K562 treated with DMSO at 1 percent for 24 hours (cell line): ENCODE measurements around the gene MUC20. TPM values are rescaled to one million over a fixed set of nuclear protein-coding genes. Genes with fewer than 3 reads are reported as not detected.

Source experiments
- total RNA-seq: library from RNA; unstranded; fragments of 300-600 nt; gene quantifications from 2 replicates; pipeline ENCODE4 v1.2.3, GENCODE V29; 2022; ENCODE audit warnings: low read depth; ENCODE audit not compliant: insufficient read depth

The MUC20 gene
- total RNA-seq: 1.3 and 2.5 TPM in 2 replicates

DNA sequence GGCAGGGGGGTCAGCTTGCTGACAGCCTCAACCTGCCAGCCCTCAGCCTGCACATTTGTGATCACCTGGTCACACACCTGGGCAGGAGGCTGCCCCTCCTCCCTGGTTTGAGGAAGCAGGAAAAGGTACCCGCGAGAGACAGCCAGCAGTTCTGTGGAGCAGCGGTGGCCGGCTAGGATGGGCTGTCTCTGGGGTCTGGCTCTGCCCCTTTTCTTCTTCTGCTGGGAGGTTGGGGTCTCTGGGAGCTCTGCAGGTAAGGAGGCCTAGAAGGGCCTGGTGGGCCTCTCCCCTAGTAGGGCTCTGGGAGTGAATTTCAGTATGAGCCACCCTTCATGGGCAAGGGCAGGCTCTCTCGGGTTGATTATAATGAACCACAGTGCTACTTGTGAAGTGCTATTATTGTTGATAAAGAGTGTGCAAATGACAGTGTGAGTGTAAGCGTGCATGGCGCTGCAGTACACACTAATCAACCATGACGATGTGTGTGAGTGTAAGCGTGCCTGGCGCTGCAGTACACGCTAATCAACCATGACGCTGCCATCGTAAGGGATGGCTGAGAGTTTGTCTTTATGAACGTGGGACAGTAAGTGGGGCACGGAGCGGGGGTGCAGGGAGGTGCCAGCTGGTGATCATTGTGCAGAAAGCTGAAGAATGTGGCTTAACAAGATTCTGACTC, at the start of gene MUC20:
Gene MUC20, plus strand, starts transcription at position 148 of the 676 bp plus-strand sequence. Its CDS starts 30 bp downstream, at position 178.

Other genes with a start within 250 kb of the MUC20 start
- 45.2 and 51.3 TPM in 2 replicates for gene PPP1R2, start 177.7 kb upstream of the MUC20 start, total RNA-seq
- 1.6 TPM in 1 of 2 replicates, not detected in the other for gene APOD, start 137.0 kb upstream of the MUC20 start, total RNA-seq
- 0.47 and 0.66 TPM in 2 replicates for gene MUC4, start 91.0 kb downstream of the MUC20 start, total RNA-seq
- 32.8 and 33.4 TPM in 2 replicates for gene TNK2, start 187.6 kb downstream of the MUC20 start, total RNA-seq